ENCODE measurements around the gene ACAN.

The ACAN gene

DNA sequence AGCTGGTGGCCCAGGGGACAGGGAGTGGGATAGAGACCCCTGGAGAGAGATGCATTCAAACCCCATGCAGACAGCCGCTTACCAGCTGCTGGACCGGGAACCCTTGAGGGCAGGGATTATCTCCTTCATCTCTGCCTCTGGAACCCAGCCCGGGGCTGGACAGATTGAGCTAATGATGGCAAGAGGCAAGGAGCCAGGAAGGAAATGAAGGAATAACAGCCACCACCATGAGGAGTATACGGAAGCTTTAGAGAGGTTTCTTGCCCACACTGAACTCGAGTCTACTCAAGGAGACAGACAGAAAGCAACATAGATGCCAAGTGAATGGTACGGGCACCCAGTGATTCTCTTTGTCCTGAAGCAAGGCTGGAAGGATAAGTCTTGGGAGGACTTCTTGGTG, 68.9 kb downstream of the ACAN start:
- no peak overlapping the region for H3K4me2 ChIP-seq (ENCODE audit: low read length)
- H3K4me1 ChIP-seq (ENCODE audit: control insufficient read depth in 1 of 2, insufficient read depth in 2 of 2, low read length in 2 of 2) = peaks cover 6 to 10% of the 10 kb centered on the region in 2 experiments
- H3K14ac ChIP-seq (ENCODE audit: low read length) = no peak overlapping the region
- H3K27me3 ChIP-seq (ENCODE audit: insufficient read depth, low read length) = no peaks in the 10 kb centered on the region
- H2AFZ ChIP-seq (ENCODE audit: insufficient read depth, low read length, poor library complexity) = no peak overlapping the region
- H4K91ac ChIP-seq (ENCODE audit: low read depth, low read length) = no peak overlapping the region
- WGBS (ENCODE audit: extremely low coverage, insufficient coverage, insufficient read length) = no CpG with 5 or more reads among the region's 6 CpGs
- H3K79me2 ChIP-seq (ENCODE audit: control insufficient read depth, insufficient read depth, low read length, poor library complexity) = no peaks in the 10 kb centered on the region
- H3K18ac ChIP-seq (ENCODE audit: low read length) = no peak overlapping the region
- H4K12ac ChIP-seq (ENCODE audit: low read depth, low read length) = no peak overlapping the region
- no peak overlapping the region for H2AK5ac ChIP-seq (ENCODE audit: low read length)
- peak; percentile 45 to 68 for DNase-seq
- H3K79me1 ChIP-seq (ENCODE audit: low read length) = no peaks in the 10 kb centered on the region
- H3K36me3 ChIP-seq (ENCODE audit: control insufficient read depth in 1 of 2, insufficient read depth in 2 of 2, low read length in 2 of 2) = peaks cover 0 to 12% of the 10 kb centered on the region in 2 experiments
- H3K27ac ChIP-seq (ENCODE audit: low read depth, low read length) = no peak overlapping the region
- H3K23ac ChIP-seq (ENCODE audit: low read length) = no peak overlapping the region
- H3K9ac ChIP-seq (ENCODE audit: low read length) = no peak overlapping the region
- H3K9me3 ChIP-seq (ENCODE audit: insufficient read depth, low read depth, low read length) = peaks cover 2% of the 10 kb centered on the region
- no peak overlapping the region for H2BK12ac ChIP-seq (ENCODE audit: low read length)
- H2BK5ac ChIP-seq (ENCODE audit: low read depth, low read length, poor library complexity) = no peak overlapping the region
- H2BK120ac ChIP-seq (ENCODE audit: insufficient read depth, low read length, poor library complexity) = no peak overlapping the region
- H3K4me3 ChIP-seq (ENCODE audit: low read depth, low read length) = no peak overlapping the region
- H3K4ac ChIP-seq (ENCODE audit: low read depth, low read length) = no peak overlapping the region
- H4K8ac ChIP-seq (ENCODE audit: low read depth, low read length) = no peak overlapping the region

DNA sequence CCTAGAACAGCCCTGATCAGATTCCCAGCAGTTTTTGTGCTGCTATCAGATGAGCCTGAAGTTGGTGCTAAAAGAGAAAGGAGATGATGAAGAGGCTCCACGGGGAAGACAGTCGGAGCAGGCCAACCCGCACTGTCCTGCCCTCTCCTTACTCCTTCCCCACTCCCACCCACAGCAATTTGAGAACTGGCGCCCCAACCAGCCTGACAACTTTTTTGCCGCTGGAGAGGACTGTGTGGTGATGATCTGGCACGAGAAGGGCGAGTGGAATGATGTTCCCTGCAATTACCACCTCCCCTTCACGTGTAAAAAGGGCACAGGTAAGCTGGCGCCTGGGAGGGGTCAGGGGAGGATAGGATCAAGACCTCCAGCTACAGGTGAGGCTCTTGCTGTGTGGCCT, 69.5 kb downstream of the ACAN start:
- Histone ChIP-seq H3K79me2 (ENCODE audit: control insufficient read depth, insufficient read depth, low read length, poor library complexity) (no peaks in the 10 kb centered on the region), H2AFZ (ENCODE audit: insufficient read depth, low read length, poor library complexity) (no peak overlapping the region), H2BK5ac (ENCODE audit: low read depth, low read length, poor library complexity) (no peak overlapping the region), H3K18ac (ENCODE audit: low read length) (no peak overlapping the region), H3K4me2 (ENCODE audit: low read length) (no peak overlapping the region), H3K9ac (ENCODE audit: low read length) (no peak overlapping the region), H4K91ac (ENCODE audit: low read depth, low read length) (no peak overlapping the region), H3K4me1 (ENCODE audit: control insufficient read depth in 1 of 2, insufficient read depth in 2 of 2, low read length in 2 of 2) (peaks cover 6 to 10% of the 10 kb centered on the region in 2 experiments), H2AK5ac (ENCODE audit: low read length) (no peak overlapping the region), H3K27ac (ENCODE audit: low read depth, low read length) (no peak overlapping the region), H4K12ac (ENCODE audit: low read depth, low read length) (no peak overlapping the region), H4K8ac (ENCODE audit: low read depth, low read length) (no peak overlapping the region), H3K23ac (ENCODE audit: low read length) (no peak overlapping the region), H3K14ac (ENCODE audit: low read length) (no peak overlapping the region), H2BK12ac (ENCODE audit: low read length) (no peak overlapping the region), H3K27me3 (ENCODE audit: insufficient read depth, low read length) (no peaks in the 10 kb centered on the region), H3K4ac (ENCODE audit: low read depth, low read length) (no peak overlapping the region), H3K36me3 (ENCODE audit: control insufficient read depth in 1 of 2, insufficient read depth in 2 of 2, low read length in 2 of 2) (peaks cover 0 to 15% of the 10 kb centered on the region in 2 experiments), H3K4me3 (ENCODE audit: low read depth, low read length) (no peak overlapping the region), H3K79me1 (ENCODE audit: low read length) (no peaks in the 10 kb centered on the region), H2BK120ac (ENCODE audit: insufficient read depth, low read length, poor library complexity) (no peak overlapping the region), H3K9me3 (ENCODE audit: insufficient read depth, low read depth, low read length) (peaks cover 2% of the 10 kb centered on the region)
- no CpG with 5 or more reads among the region's 9 CpGs for WGBS (ENCODE audit: extremely low coverage, insufficient coverage, insufficient read length)
- DNase-seq = peak; percentile 94 to 96

DNA sequence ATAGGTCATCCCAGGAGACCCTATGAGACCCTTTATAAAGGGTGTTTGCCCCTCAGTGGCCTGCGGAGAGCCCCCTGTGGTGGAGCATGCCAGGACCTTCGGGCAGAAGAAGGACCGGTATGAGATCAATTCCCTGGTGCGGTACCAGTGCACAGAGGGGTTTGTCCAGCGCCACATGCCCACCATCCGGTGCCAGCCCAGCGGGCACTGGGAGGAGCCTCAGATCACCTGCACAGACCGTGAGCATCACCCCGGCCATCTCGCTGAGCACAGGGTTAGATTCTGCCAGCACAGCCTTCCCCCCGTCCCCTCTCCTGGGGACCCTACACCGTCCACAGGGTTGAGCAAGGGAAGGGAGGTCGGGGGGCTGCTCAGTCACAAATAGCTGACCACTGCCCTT, 70.5 kb downstream of the ACAN start:
- no peak overlapping the region for H2BK120ac ChIP-seq (ENCODE audit: insufficient read depth, low read length, poor library complexity)
- no peaks in the 10 kb centered on the region for H3K27me3 ChIP-seq (ENCODE audit: insufficient read depth, low read length)
- H4K8ac ChIP-seq (ENCODE audit: low read depth, low read length) = no peak overlapping the region
- no peak overlapping the region for H4K91ac ChIP-seq (ENCODE audit: low read depth, low read length)
- H3K4me1 ChIP-seq (ENCODE audit: control insufficient read depth in 1 of 2, insufficient read depth in 2 of 2, low read length in 2 of 2) = peaks cover 6 to 10% of the 10 kb centered on the region in 2 experiments
- H3K18ac ChIP-seq (ENCODE audit: low read length) = no peak overlapping the region
- H3K14ac ChIP-seq (ENCODE audit: low read length) = no peak overlapping the region
- H2AFZ ChIP-seq (ENCODE audit: insufficient read depth, low read length, poor library complexity) = no peak overlapping the region
- no peak overlapping the region for H3K4me2 ChIP-seq (ENCODE audit: low read length)
- peaks cover 2% of the 10 kb centered on the region for H3K9me3 ChIP-seq (ENCODE audit: insufficient read depth, low read depth, low read length)
- DNase-seq = no peak
- no peak overlapping the region for H3K4me3 ChIP-seq (ENCODE audit: low read depth, low read length)
- H4K12ac ChIP-seq (ENCODE audit: low read depth, low read length) = no peak overlapping the region
- H3K27ac ChIP-seq (ENCODE audit: low read depth, low read length) = no peak overlapping the region
- no CpG with 5 or more reads among the region's 13 CpGs for WGBS (ENCODE audit: extremely low coverage, insufficient coverage, insufficient read length)
- no peak overlapping the region for H2BK5ac ChIP-seq (ENCODE audit: low read depth, low read length, poor library complexity)
- H3K9ac ChIP-seq (ENCODE audit: low read length) = no peak overlapping the region
- H3K4ac ChIP-seq (ENCODE audit: low read depth, low read length) = no peak overlapping the region
- H3K36me3 ChIP-seq (ENCODE audit: control insufficient read depth in 1 of 2, insufficient read depth in 2 of 2, low read length in 2 of 2) = peaks cover 3 to 21% of the 10 kb centered on the region in 2 experiments
- no peaks in the 10 kb centered on the region for H3K79me2 ChIP-seq (ENCODE audit: control insufficient read depth, insufficient read depth, low read length, poor library complexity)
- no peaks in the 10 kb centered on the region for H3K79me1 ChIP-seq (ENCODE audit: low read length)
- no peak overlapping the region for H3K23ac ChIP-seq (ENCODE audit: low read length)
- H2BK12ac ChIP-seq (ENCODE audit: low read length) = no peak overlapping the region
- no peak overlapping the region for H2AK5ac ChIP-seq (ENCODE audit: low read length)

DNA sequence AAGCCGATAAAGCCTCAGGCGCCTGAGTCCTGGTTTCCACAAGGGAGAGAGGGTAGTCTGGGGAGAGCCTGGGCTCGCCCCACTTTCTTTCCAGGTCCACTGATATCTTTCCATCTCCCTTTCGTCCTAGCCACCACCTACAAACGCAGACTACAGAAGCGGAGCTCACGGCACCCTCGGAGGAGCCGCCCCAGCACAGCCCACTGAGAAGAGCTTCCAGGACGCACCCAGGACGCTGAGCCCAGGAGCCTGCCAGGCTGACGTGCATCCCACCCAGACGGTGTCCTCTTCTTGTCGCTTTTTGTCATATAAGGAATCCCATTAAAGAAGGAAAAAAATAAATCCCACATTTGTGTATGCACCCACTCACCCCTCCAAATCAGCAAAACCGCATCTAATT, 71.0 kb downstream of the ACAN start:
- Histone ChIP-seq H4K91ac (ENCODE audit: low read depth, low read length) (no peak overlapping the region), H2BK120ac (ENCODE audit: insufficient read depth, low read length, poor library complexity) (no peak overlapping the region), H3K4me2 (ENCODE audit: low read length) (no peak overlapping the region), H2AFZ (ENCODE audit: insufficient read depth, low read length, poor library complexity) (no peak overlapping the region), H2BK12ac (ENCODE audit: low read length) (no peak overlapping the region), H3K27me3 (ENCODE audit: insufficient read depth, low read length) (no peaks in the 10 kb centered on the region), H3K27ac (ENCODE audit: low read depth, low read length) (no peak overlapping the region), H3K36me3 (ENCODE audit: control insufficient read depth in 1 of 2, insufficient read depth in 2 of 2, low read length in 2 of 2) (peaks cover 3 to 21% of the 10 kb centered on the region in 2 experiments), H2BK5ac (ENCODE audit: low read depth, low read length, poor library complexity) (no peak overlapping the region), H3K9ac (ENCODE audit: low read length) (no peak overlapping the region), H3K79me2 (ENCODE audit: control insufficient read depth, insufficient read depth, low read length, poor library complexity) (no peaks in the 10 kb centered on the region), H3K4me3 (ENCODE audit: low read depth, low read length) (no peak overlapping the region), H3K4me1 (ENCODE audit: control insufficient read depth in 1 of 2, insufficient read depth in 2 of 2, low read length in 2 of 2) (peaks cover 6 to 10% of the 10 kb centered on the region in 2 experiments), H4K12ac (ENCODE audit: low read depth, low read length) (no peak overlapping the region), H3K18ac (ENCODE audit: low read length) (no peak overlapping the region), H3K14ac (ENCODE audit: low read length) (no peak overlapping the region), H3K4ac (ENCODE audit: low read depth, low read length) (no peak overlapping the region), H3K23ac (ENCODE audit: low read length) (no peak overlapping the region), H3K79me1 (ENCODE audit: low read length) (no peaks in the 10 kb centered on the region), H2AK5ac (ENCODE audit: low read length) (no peak overlapping the region), H4K8ac (ENCODE audit: low read depth, low read length) (no peak overlapping the region), H3K9me3 (ENCODE audit: insufficient read depth, low read depth, low read length) (peaks cover 2% of the 10 kb centered on the region)
- whole genome bisulfite sequencing (ENCODE audit: extremely low coverage, insufficient coverage, insufficient read length) = no CpG with 5 or more reads among the region's 15 CpGs
- DNase-seq = no peak

Measured in trophoblast cell (in vitro differentiated cells and primary cell).